Progenitor cell of endocrine pancreas (in vitro differentiated cells): ENCODE measurements around the gene RNF148. TPM values are rescaled to one million over a fixed set of nuclear protein-coding genes. Genes with fewer than 3 reads are reported as not detected.

Experiments
- DNase-seq: peaks from one replicate; pipeline ENCODE4 v3.0.0; 2021; ENCODE audit warnings: low spot score; ENCODE audit not compliant: unreplicated experiment
- H3K27ac Mint-ChIP-seq: 2 replicates; pipeline ENCODE4 v1.8.0; 2021; ENCODE audit warnings: mild to moderate bottlenecking, moderate library complexity, mixed read lengths
- H3K27me3 Mint-ChIP-seq: 2 replicates; pipeline ENCODE4 v1.8.0; 2021; ENCODE audit warnings: mixed read lengths
- H3K36me3 Mint-ChIP-seq: 2 replicates; pipeline ENCODE4 v1.8.0; 2022; ENCODE audit warnings: mixed read lengths; ENCODE audit not compliant: insufficient read depth
- H3K4me1 Mint-ChIP-seq: 2 replicates; pipeline ENCODE4 v1.8.0; 2021; ENCODE audit warnings: low read depth, mixed read lengths
- H3K4me3 Mint-ChIP-seq: 2 replicates; pipeline ENCODE4 v1.8.0; 2021; ENCODE audit warnings: low read depth, mild to moderate bottlenecking, moderate library complexity, mixed read lengths
- H3K9me3 Mint-ChIP-seq: 2 replicates; pipeline ENCODE4 v1.8.0; 2021; ENCODE audit warnings: low read depth, mixed read lengths
- total RNA-seq: library from RNA; stranded (reverse); gene quantifications from 2 replicates; pipeline ENCODE4 v1.2.1, GENCODE V29; 2021
- TF ChIP-seq, protein P1 (sequence below): fragments of 200-600 bp; sonication (generic); IDR thresholded peaks from one replicate; pipeline ENCODE4 v1.5.0; 2021; ENCODE audit warnings: antibody characterized with exemption, mild to moderate bottlenecking; ENCODE audit not compliant: unreplicated experiment

RNF148 gene
- total RNA-seq, 1 donor from 2014 or later: 0.26 TPM

DNA sequence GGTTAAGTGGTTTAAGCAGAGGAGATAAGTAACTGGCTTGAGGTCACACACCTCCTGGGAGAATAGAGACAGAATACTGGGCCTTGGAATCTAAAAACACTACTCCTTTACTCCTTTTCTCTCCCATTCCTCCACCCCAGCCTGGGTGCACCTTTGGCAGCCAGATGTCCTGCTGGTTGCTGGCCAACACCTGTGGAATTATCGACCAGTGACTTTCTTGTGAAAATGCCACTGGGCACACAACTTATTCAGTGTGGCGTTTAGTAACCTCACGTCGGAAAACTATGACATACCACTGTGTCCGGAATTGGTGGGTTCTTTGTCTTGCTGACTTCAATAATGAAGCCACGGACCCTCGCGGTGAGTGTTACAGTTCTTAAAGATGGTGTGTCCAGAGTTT lies 30.2 kb downstream of the RNF148 start:
- Mint-ChIP-seq H3K36me3 (peaks cover 1% of the 10 kb centered on the region), H3K9me3 (peaks cover 6% of the 10 kb centered on the region), H3K27me3 (no peaks in the 10 kb centered on the region), H3K4me3 (no peak overlapping the region), H3K27ac (no peak overlapping the region), H3K4me1 (peaks cover 14% of the 10 kb centered on the region)
- DNase-seq: no peak
- TF ChIP-seq, protein P1, sequence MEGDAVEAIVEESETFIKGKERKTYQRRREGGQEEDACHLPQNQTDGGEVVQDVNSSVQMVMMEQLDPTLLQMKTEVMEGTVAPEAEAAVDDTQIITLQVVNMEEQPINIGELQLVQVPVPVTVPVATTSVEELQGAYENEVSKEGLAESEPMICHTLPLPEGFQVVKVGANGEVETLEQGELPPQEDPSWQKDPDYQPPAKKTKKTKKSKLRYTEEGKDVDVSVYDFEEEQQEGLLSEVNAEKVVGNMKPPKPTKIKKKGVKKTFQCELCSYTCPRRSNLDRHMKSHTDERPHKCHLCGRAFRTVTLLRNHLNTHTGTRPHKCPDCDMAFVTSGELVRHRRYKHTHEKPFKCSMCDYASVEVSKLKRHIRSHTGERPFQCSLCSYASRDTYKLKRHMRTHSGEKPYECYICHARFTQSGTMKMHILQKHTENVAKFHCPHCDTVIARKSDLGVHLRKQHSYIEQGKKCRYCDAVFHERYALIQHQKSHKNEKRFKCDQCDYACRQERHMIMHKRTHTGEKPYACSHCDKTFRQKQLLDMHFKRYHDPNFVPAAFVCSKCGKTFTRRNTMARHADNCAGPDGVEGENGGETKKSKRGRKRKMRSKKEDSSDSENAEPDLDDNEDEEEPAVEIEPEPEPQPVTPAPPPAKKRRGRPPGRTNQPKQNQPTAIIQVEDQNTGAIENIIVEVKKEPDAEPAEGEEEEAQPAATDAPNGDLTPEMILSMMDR: no peak

DNA sequence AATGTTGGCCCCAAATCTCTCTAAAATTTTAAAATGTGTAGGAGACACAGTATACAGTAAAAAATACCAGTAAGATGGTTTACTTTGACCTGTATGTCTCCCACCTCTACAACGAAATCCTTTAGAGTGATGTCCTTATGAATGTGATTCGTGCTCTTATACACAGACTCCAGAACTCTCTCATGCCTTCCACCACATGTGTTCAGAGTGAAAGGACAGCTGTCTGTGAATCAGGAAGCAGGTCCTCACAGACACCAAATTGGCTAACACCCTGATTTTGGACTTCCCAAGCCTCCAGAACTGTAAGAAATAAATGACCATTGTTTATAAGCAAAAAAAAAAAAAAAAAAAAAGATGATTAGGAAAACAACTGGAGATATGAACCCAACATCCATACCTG lies 39.0 kb downstream of the RNF148 start:
- Mint-ChIP-seq H3K4me3 (no peak overlapping the region), H3K36me3 (no peaks in the 10 kb centered on the region), H3K4me1 (no peaks in the 10 kb centered on the region), H3K27ac (no peak overlapping the region), H3K27me3 (no peaks in the 10 kb centered on the region), H3K9me3 (no peaks in the 10 kb centered on the region)
- no peak for DNase-seq
- TF ChIP-seq, protein P1: no peak

DNA sequence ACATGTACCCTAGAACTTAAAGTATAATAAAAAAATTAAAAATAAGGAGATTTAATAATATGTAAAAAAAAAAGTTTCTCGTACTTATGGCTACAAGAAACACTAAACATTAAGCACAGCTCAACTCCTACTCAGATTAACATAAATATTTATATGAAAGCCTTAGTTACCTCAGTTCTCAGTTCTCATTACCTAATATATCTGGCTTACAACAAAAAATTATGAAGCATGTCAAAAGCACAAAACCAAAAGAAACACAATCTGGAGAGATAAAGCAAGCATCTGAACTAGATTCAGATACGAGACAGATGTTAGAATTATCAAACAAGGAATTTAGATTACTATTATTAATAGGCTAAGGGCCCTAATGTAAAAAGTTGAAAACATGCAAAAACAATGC lies 43.9 kb downstream of the RNF148 start:
- TF ChIP-seq, protein P1: no peak
- H3K36me3 Mint-ChIP-seq: peaks cover 2% of the 10 kb centered on the region
- H3K27me3 Mint-ChIP-seq: no peaks in the 10 kb centered on the region
- H3K27ac Mint-ChIP-seq: no peak overlapping the region
- no peak for DNase-seq
- H3K4me1 Mint-ChIP-seq: no peaks in the 10 kb centered on the region
- H3K9me3 Mint-ChIP-seq: peaks cover 2% of the 10 kb centered on the region
- no peak overlapping the region for H3K4me3 Mint-ChIP-seq

DNA sequence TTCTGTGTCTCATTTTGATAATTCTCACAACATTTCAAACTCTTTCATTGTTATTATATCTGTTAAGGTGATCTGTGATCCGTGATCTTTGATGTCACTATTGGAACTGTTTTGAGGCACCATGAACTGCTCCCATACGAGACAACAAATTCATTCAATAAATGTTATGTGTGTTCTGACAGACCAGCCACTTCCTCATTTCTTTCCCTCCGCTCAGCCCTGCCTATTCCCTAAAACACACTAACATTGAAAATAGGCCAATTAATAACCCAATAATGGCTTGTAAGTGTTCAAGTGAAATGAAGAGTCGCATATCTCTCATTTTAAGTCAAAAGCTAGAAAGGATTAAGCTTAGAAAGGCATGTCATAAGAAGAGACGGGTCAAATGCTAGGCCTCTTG lies 49.0 kb downstream of the RNF148 start:
- TF ChIP-seq, protein P1: no peak
- H3K4me1 Mint-ChIP-seq: no peaks in the 10 kb centered on the region
- peaks cover 2% of the 10 kb centered on the region for H3K36me3 Mint-ChIP-seq
- H3K4me3 Mint-ChIP-seq: no peak overlapping the region
- H3K9me3 Mint-ChIP-seq: peaks cover 2% of the 10 kb centered on the region
- H3K27ac Mint-ChIP-seq: no peak overlapping the region
- H3K27me3 Mint-ChIP-seq: no peaks in the 10 kb centered on the region
- DNase-seq: no peak

DNA sequence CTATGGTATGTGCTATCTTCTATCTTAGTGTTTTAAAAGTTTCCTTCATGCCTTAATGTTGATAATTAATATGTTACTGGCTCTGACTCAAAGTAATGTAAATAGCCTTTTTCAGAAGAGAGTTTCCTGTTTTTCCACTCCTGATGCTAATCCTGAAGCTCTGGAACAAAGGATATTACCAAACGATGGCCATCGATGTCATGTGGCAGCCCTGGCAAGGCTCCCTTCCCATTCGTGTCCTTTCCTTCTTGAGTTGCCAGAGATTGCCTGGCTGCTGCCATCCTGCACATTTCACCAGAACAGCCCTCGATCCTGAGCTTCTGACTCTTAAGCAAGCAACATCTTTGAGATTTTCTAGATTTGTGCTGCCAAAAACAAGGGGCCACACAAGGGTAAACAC lies 49.8 kb downstream of the RNF148 start:
- no peak for DNase-seq
- H3K9me3 Mint-ChIP-seq: peaks cover 2% of the 10 kb centered on the region

More for the DNA sequence above, 49.8 kb downstream of the RNF148 start:
- TF ChIP-seq, protein P1: no peak
- Mint-ChIP-seq H3K27ac (no peak overlapping the region), H3K36me3 (peaks cover 2% of the 10 kb centered on the region), H3K4me1 (no peaks in the 10 kb centered on the region), H3K4me3 (no peak overlapping the region), H3K27me3 (no peaks in the 10 kb centered on the region)

Other genes with a start within 250 kb of the RNF148 start
- not detected in 2 replicates for gene RNF133, start 3.8 kb downstream of the RNF148 start, total RNA-seq
- 4.3 and 6.1 TPM in 2 replicates for gene CADPS2, start 183.5 kb upstream of the RNF148 start, total RNA-seq